AG10803 (cell line): ENCODE measurements around the gene KCNAB1.

Source experiments
- DNase-seq: peaks from one replicate; pipeline ENCODE4 v3.0.0; 2010; ENCODE audit warnings: low read depth
- H3K4me3 ChIP-seq: 2 replicates; pipeline ENCODE4 v1.5.1; 2011; ENCODE audit warnings: mild to moderate bottlenecking, low read length, control low read depth
- CTCF ChIP-seq: conservative IDR thresholded peaks from 2 replicates; pipeline ENCODE4 v1.5.1; 2011; ENCODE audit warnings: mild to moderate bottlenecking, low read length, control low read depth, inconsistent platforms

The KCNAB1 gene

GRCh38 chr3:156498307-156498706 lies 377.9 kb downstream of the KCNAB1 start:
- TF ChIP-seq CTCF, result no peak
- DNase-seq, result no peak
- H3K4me3 ChIP-seq, result no peak overlapping the region

- TF ChIP-seq CTCF, result no peak
- no peak overlapping the region for H3K4me3 ChIP-seq
- DNase-seq, result no peak
Observed at GRCh38 chr3:156507285-156507684, 386.9 kb downstream of the KCNAB1 start.

GRCh38 chr3:156509189-156510174 lies 389.1 kb downstream of the KCNAB1 start:
- H3K4me3 ChIP-seq, result no peak overlapping the region
- TF ChIP-seq CTCF, result peak; percentile 66
- DNase-seq, result peak; percentile 65

DNA sequence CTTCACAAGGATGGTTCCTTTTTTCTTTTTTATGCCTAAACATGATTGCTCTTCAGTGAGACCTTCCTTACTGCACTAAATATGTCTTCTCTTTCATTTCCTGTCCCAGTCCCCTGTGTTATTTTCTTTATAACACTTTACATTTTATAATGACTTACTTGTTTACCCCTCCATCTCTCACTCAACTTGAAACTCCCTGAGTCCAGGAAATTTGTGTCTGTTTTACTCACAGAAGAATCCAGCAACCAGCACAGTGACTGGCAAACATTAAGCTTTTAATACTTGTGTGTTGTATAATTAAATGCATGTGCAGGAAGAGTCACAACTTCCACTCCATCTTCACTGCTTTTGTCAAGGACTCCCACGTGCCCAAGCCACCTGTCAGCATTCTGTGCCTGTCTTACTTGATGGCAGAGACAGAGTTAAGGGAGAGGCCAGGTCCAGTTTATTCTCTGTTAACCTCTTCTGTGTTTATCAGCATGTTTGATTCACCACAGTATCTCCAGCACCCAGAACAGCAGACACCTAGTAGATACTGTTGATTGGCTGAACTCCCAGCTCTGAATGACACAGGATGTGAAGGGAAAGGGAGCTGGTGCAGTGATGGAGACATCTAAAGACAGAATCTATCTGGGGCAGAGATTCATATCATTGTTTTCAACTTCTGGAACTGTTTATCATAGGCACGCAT lies 391.8 kb downstream of the KCNAB1 start:
- no peak for TF ChIP-seq CTCF
- H3K4me3 ChIP-seq, result no peak overlapping the region
- no peak for DNase-seq

DNA sequence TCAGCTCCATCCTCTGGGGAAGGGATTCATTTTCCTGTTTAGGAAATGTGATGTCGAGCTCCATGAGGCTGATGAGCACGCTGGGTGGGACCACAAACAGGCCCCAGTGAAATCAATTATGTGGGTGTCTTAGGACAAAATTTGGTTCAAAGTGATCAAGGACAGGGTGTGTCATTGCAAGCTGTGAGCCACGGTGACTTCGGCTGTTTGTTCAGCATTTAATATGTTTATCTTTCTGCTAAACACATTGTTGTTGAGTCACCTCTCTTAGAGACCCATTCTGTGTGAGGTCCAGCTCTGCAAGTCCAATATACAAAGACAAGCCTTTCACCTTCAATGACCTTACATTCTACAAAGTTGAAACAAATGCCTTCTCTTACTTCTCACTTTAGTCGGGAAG lies 393.2 kb downstream of the KCNAB1 start:
- H3K4me3 ChIP-seq, result no peak overlapping the region
- DNase-seq, result no peak
- no peak for TF ChIP-seq CTCF

GRCh38 chr3:156516284-156516683 lies 395.9 kb downstream of the KCNAB1 start:
- H3K4me3 ChIP-seq, result no peak overlapping the region
- TF ChIP-seq CTCF, result no peak
- no peak for DNase-seq
